ENCODE data around the gene HOXA7. TPM values are rescaled to one million over a fixed set of nuclear protein-coding genes. Genes with fewer than 3 reads are reported as not detected.

HOXA7 gene
- total RNA-seq, 1 donor from 2014 or later: 1.4 TPM

- no peak overlapping the region for H3K4me3 Mint-ChIP-seq (ENCODE audit: low read depth)
- DNase-seq (ENCODE audit: low spot score, unreplicated experiment): no peak
These were observed 25.9 kb upstream of the HOXA7 start for GRCh38 chr7:27182285-27182841.

GRCh38 chr7:27181795-27182275 lies 25.4 kb upstream of the HOXA7 start:
- no peak overlapping the region for H3K27ac Mint-ChIP-seq
- no peak overlapping the region for H3K4me3 Mint-ChIP-seq (ENCODE audit: low read depth)
- no peak for TF ChIP-seq CTCF (IDR thresholded peaks at IDR 0.05; ENCODE audit: unreplicated experiment)
- peaks cover 99% of the 10 kb centered on the region for H3K27me3 Mint-ChIP-seq
- H3K4me1 Mint-ChIP-seq (ENCODE audit: low read depth): peaks cover 9% of the 10 kb centered on the region
- no peak for DNase-seq (ENCODE audit: low spot score, unreplicated experiment)
- no peaks in the 10 kb centered on the region for H3K9me3 Mint-ChIP-seq (ENCODE audit: low read depth)
- no peaks in the 10 kb centered on the region for H3K36me3 Mint-ChIP-seq (ENCODE audit: insufficient read depth)

More at GRCh38 chr7:27182285-27182841, 25.9 kb upstream of the HOXA7 start:
- TF ChIP-seq CTCF (IDR thresholded peaks at IDR 0.05; ENCODE audit: unreplicated experiment): no peak
- H3K27ac Mint-ChIP-seq: no peak overlapping the region
- no peaks in the 10 kb centered on the region for H3K9me3 Mint-ChIP-seq (ENCODE audit: low read depth)
- H3K27me3 Mint-ChIP-seq: peaks cover 99% of the 10 kb centered on the region
- H3K4me1 Mint-ChIP-seq (ENCODE audit: low read depth): peaks cover 9% of the 10 kb centered on the region
- H3K36me3 Mint-ChIP-seq (ENCODE audit: insufficient read depth): no peaks in the 10 kb centered on the region

GRCh38 chr7:27180431-27181420 lies 24.3 kb upstream of the HOXA7 start:
- DNase-seq (ENCODE audit: low spot score, unreplicated experiment): no peak
- no peaks in the 10 kb centered on the region for H3K9me3 Mint-ChIP-seq (ENCODE audit: low read depth)
- H3K27me3 Mint-ChIP-seq: peaks cover 99% of the 10 kb centered on the region
- H3K4me1 Mint-ChIP-seq (ENCODE audit: low read depth): peaks cover 7% of the 10 kb centered on the region
- H3K27ac Mint-ChIP-seq: no peak overlapping the region
- no peak for TF ChIP-seq CTCF (IDR thresholded peaks at IDR 0.05; ENCODE audit: unreplicated experiment)
- no peaks in the 10 kb centered on the region for H3K36me3 Mint-ChIP-seq (ENCODE audit: insufficient read depth)
- peak overlapping the region; percentile 21 for H3K4me3 Mint-ChIP-seq (ENCODE audit: low read depth)

GRCh38 chr7:27179503-27180430 lies 23.3 kb upstream of the HOXA7 start:
- peaks cover 7% of the 10 kb centered on the region for H3K4me1 Mint-ChIP-seq (ENCODE audit: low read depth)
- peak; percentile 68 for DNase-seq (ENCODE audit: low spot score, unreplicated experiment)
- peaks cover 99% of the 10 kb centered on the region for H3K27me3 Mint-ChIP-seq
- TF ChIP-seq CTCF (IDR thresholded peaks at IDR 0.05; ENCODE audit: unreplicated experiment): peak; percentile 94
- H3K9me3 Mint-ChIP-seq (ENCODE audit: low read depth): no peaks in the 10 kb centered on the region
- H3K27ac Mint-ChIP-seq: peak overlapping the region; percentile 5
- peak overlapping the region; percentile 21 for H3K4me3 Mint-ChIP-seq (ENCODE audit: low read depth)
- H3K36me3 Mint-ChIP-seq (ENCODE audit: insufficient read depth): no peaks in the 10 kb centered on the region

Measured in progenitor cell of endocrine pancreas (in vitro differentiated cells).